HG03103 (cell line): Measurements from ENCODE around the gene ARPC5L.
"Not testable (repeated sequence)": the region's sequence is repeated elsewhere in the genome, so short reads cannot be mapped to it uniquely, and the experiment has no call there.

Experiments
- ATAC-seq: cut with Tn5 transposase; IDR thresholded peaks from one replicate; pipeline ENCODE4 v1.9.1; 2021; ENCODE audit warnings: low read depth; ENCODE audit not compliant: unreplicated experiment

ARPC5L gene

GRCh38 chr9:124840300-124840833, 21.6 kb upstream of the ARPC5L start:
- no peak for ATAC-seq

- no peak for ATAC-seq
Measured at GRCh38 chr9:124841075-124841821, 20.7 kb upstream of the ARPC5L start.

GRCh38 chr9:124843456-124844034, 18.4 kb upstream of the ARPC5L start:
- ATAC-seq: no peak

GRCh38 chr9:124844291-124844690, 17.6 kb upstream of the ARPC5L start:
- no peak for ATAC-seq

- not testable (repeated sequence) for ATAC-seq
Measured at GRCh38 chr9:124846467-124846866, 15.5 kb upstream of the ARPC5L start.

GRCh38 chr9:124846969-124847368, 15.0 kb upstream of the ARPC5L start:
- ATAC-seq: no peak

- no peak for ATAC-seq
Measured at GRCh38 chr9:124849801-124850200, 12.1 kb upstream of the ARPC5L start.

GRCh38 chr9:124852121-124852828, 9.7 kb upstream of the ARPC5L start:
- ATAC-seq: no peak

- peak; percentile 63 for ATAC-seq
Measured at GRCh38 chr9:124852829-124853531, 8.9 kb upstream of the ARPC5L start, which contains the start of gene WDR38. Gene WDR38, plus strand, starts transcription at chr9:124853460. Its CDS starts 72 bp downstream, at chr9:124853532.

- ATAC-seq: no peak
Measured at GRCh38 chr9:124853605-124854143, 8.3 kb upstream of the ARPC5L start.

- ATAC-seq: no peak
Measured at GRCh38 chr9:124854161-124854560, 7.8 kb upstream of the ARPC5L start.

GRCh38 chr9:124854822-124855221, 7.1 kb upstream of the ARPC5L start:
- ATAC-seq: no peak

- no peak for ATAC-seq
Measured at GRCh38 chr9:124855566-124855943, 6.4 kb upstream of the ARPC5L start.

GRCh38 chr9:124855944-124856765, 5.8 kb upstream of the ARPC5L start:
- ATAC-seq: no peak

GRCh38 chr9:124857533-124858162, 4.3 kb upstream of the ARPC5L start:
- ATAC-seq: no peak

- ATAC-seq: no peak
Measured at GRCh38 chr9:124858330-124859046, 3.4 kb upstream of the ARPC5L start.

GRCh38 chr9:124859803-124860581, 1.9 kb upstream of the ARPC5L start:
- ATAC-seq: no peak
